Subcutaneous abdominal adipose tissue (tissue), 5 donors: Measurements from ENCODE around the gene FAM228A.

ENCODE experiments used
- H3K27ac ChIP-seq: one replicate; pipeline ENCODE4 v1.7.0; 2013; ENCODE audit warnings: low read depth, mild to moderate bottlenecking, inconsistent platforms, low read length, moderate library complexity
- H3K27me3 ChIP-seq, 5 donors: one replicate each; pipeline ENCODE4 v1.7.0; 2013; ENCODE audit warnings: low read length in 5 of 5, inconsistent platforms in 1 of 5; ENCODE audit not compliant: control insufficient read depth in 5 of 5, insufficient read depth in 4 of 5
- H3K36me3 ChIP-seq, 5 donors: one replicate each; pipeline ENCODE4 v1.7.0; 2013; ENCODE audit warnings: low read length in 5 of 5; ENCODE audit not compliant: control insufficient read depth in 5 of 5, insufficient read depth in 5 of 5
- H3K4me1 ChIP-seq, 5 donors: one replicate each; pipeline ENCODE4 v1.7.0; 2013; ENCODE audit warnings: low read length in 5 of 5, mild to moderate bottlenecking in 3 of 5, moderate library complexity in 1 of 5; ENCODE audit not compliant: control insufficient read depth in 5 of 5, insufficient read depth in 5 of 5
- H3K4me3 ChIP-seq, 5 donors: one replicate each; pipeline ENCODE4 v1.7.0; 2013; ENCODE audit warnings: low read length in 5 of 5, low read depth in 1 of 5
- H3K9ac ChIP-seq, 5 donors: one replicate each; pipeline ENCODE4 v1.7.0; 2013; ENCODE audit warnings: low read length in 5 of 5, mild to moderate bottlenecking in 4 of 5, moderate library complexity in 3 of 5
- H3K9me3 ChIP-seq, 5 donors: one replicate each; pipeline ENCODE4 v1.7.0; 2013; ENCODE audit warnings: low read length in 5 of 5; ENCODE audit not compliant: control insufficient read depth in 5 of 5
- donor health status: healthy.
- donor health status: healthy.
- donor health status: healthy.
- donor health status: healthy.
- donor health status: healthy.

The FAM228A gene

GRCh38 chr2:24204505-24204904, 29.7 kb downstream of the FAM228A start:
- peaks cover 0 to 87% (median 68%) of the 10 kb centered on the region in 5 donors for H3K36me3 ChIP-seq
- no peak overlapping the region for H3K9ac ChIP-seq

GRCh38 chr2:24205131-24205530, 30.3 kb downstream of the FAM228A start:
- Histone ChIP-seq H3K27ac (no peak overlapping the region), H3K9me3 (no peaks in the 10 kb centered on the region), H3K9ac (no peak overlapping the region), H3K27me3 (no peaks in the 10 kb centered on the region), H3K4me1 (no peaks in the 10 kb centered on the region), H3K36me3 (peaks cover 0 to 89% (median 74%) of the 10 kb centered on the region in 5 donors), H3K4me3 (no peak overlapping the region)

More at GRCh38 chr2:24204505-24204904, 29.7 kb downstream of the FAM228A start:
- Histone ChIP-seq H3K4me3 (no peak overlapping the region), H3K4me1 (no peaks in the 10 kb centered on the region), H3K27me3 (no peaks in the 10 kb centered on the region), H3K9me3 (no peaks in the 10 kb centered on the region), H3K27ac (no peak overlapping the region)

- Histone ChIP-seq H3K4me3 (no peak overlapping the region), H3K9ac (no peak overlapping the region), H3K9me3 (no peaks in the 10 kb centered on the region), H3K27me3 (no peaks in the 10 kb centered on the region), H3K27ac (no peak overlapping the region), H3K36me3 (peaks cover 0 to 92% (median 83%) of the 10 kb centered on the region in 5 donors), H3K4me1 (no peaks in the 10 kb centered on the region)
Measured at GRCh38 chr2:24206242-24206641, 31.4 kb downstream of the FAM228A start.

GRCh38 chr2:24206714-24207113, 31.9 kb downstream of the FAM228A start:
- H3K36me3 ChIP-seq = peaks cover 3 to 93% (median 84%) of the 10 kb centered on the region in 5 donors
- H3K9me3 ChIP-seq = no peaks in the 10 kb centered on the region
- no peaks in the 10 kb centered on the region for H3K4me1 ChIP-seq
- no peak overlapping the region for H3K9ac ChIP-seq
- no peak overlapping the region for H3K27ac ChIP-seq
- no peak overlapping the region for H3K4me3 ChIP-seq
- no peaks in the 10 kb centered on the region for H3K27me3 ChIP-seq

GRCh38 chr2:24207359-24207758, 32.5 kb downstream of the FAM228A start:
- Histone ChIP-seq H3K36me3 (peaks cover 7 to 98% (median 89%) of the 10 kb centered on the region in 5 donors), H3K27me3 (no peaks in the 10 kb centered on the region), H3K4me1 (no peaks in the 10 kb centered on the region), H3K27ac (no peak overlapping the region), H3K4me3 (no peak overlapping the region), H3K9me3 (no peaks in the 10 kb centered on the region), H3K9ac (no peak overlapping the region)

- H3K9me3 ChIP-seq = no peaks in the 10 kb centered on the region
- no peak overlapping the region for H3K4me3 ChIP-seq
- H3K36me3 ChIP-seq = peaks cover 10 to 100% (median 92%) of the 10 kb centered on the region in 5 donors
- H3K4me1 ChIP-seq = no peaks in the 10 kb centered on the region
- no peaks in the 10 kb centered on the region for H3K27me3 ChIP-seq
- no peak overlapping the region for H3K9ac ChIP-seq
- no peak overlapping the region for H3K27ac ChIP-seq
Measured at GRCh38 chr2:24208490-24208889, 33.6 kb downstream of the FAM228A start.

- H3K27me3 ChIP-seq = no peaks in the 10 kb centered on the region
- H3K9me3 ChIP-seq = no peaks in the 10 kb centered on the region
- peaks cover 14 to 92% (median 83%) of the 10 kb centered on the region in 5 donors for H3K36me3 ChIP-seq
- H3K4me1 ChIP-seq = no peaks in the 10 kb centered on the region
- no peak overlapping the region for H3K4me3 ChIP-seq
- H3K9ac ChIP-seq = no peak overlapping the region
- no peak overlapping the region for H3K27ac ChIP-seq
Measured at GRCh38 chr2:24209389-24210105, 34.7 kb downstream of the FAM228A start.

- no peak overlapping the region for H3K4me3 ChIP-seq
- no peaks in the 10 kb centered on the region for H3K27me3 ChIP-seq
- no peak overlapping the region for H3K9ac ChIP-seq
- no peaks in the 10 kb centered on the region for H3K9me3 ChIP-seq
- no peak overlapping the region for H3K27ac ChIP-seq
- no peaks in the 10 kb centered on the region for H3K4me1 ChIP-seq
- peaks cover 18 to 89% (median 78%) of the 10 kb centered on the region in 5 donors for H3K36me3 ChIP-seq
Measured at GRCh38 chr2:24210106-24210455, 35.2 kb downstream of the FAM228A start.

GRCh38 chr2:24210723-24211122, 35.9 kb downstream of the FAM228A start:
- no peaks in the 10 kb centered on the region for H3K27me3 ChIP-seq
- H3K36me3 ChIP-seq = peaks cover 18 to 88% (median 74%) of the 10 kb centered on the region in 5 donors
- H3K4me3 ChIP-seq = no peak overlapping the region
- H3K4me1 ChIP-seq = no peaks in the 10 kb centered on the region
- H3K9me3 ChIP-seq = no peaks in the 10 kb centered on the region
- H3K27ac ChIP-seq = no peak overlapping the region
- no peak overlapping the region for H3K9ac ChIP-seq

GRCh38 chr2:24211408-24211807, 36.6 kb downstream of the FAM228A start:
- peaks cover 18 to 88% (median 77%) of the 10 kb centered on the region in 5 donors for H3K36me3 ChIP-seq
- H3K27ac ChIP-seq = no peak overlapping the region
- H3K4me1 ChIP-seq = no peaks in the 10 kb centered on the region
- H3K4me3 ChIP-seq = no peak overlapping the region
- H3K9me3 ChIP-seq = no peaks in the 10 kb centered on the region
- H3K27me3 ChIP-seq = no peaks in the 10 kb centered on the region
- H3K9ac ChIP-seq = no peak overlapping the region
